AML-193 (cell line): ENCODE data around the gene PRDM5.
"Not testable (repeated sequence)": the region's sequence is repeated elsewhere in the genome, so short reads cannot be mapped to it uniquely, and the experiment has no call there.

Experiments used
- DNase-seq, 2 experiments: peaks; one replicate each; lab custom pipeline; 2025; lab: John Stamatoyannopoulos, UW

The PRDM5 gene

DNA sequence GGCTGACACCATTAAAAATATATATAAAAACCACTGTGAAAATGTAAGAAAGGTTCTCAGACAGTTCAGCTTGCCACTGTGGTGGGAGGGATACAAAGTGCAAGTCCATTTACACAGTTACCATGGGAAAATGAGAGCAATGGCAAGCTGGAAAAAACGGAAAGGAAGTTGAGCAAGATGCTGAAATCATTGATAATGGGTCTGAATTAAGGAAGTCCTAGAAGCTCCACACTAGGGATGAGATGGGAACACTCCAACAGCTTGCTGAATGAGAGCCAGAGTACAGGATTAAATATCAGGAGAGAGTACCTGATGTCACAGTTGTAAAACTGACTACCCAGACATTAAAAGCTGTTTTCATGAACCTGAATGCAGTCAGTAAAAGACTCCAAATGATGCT, 218.6 kb downstream of the PRDM5 start:
- DNase-seq, result peak in 1 of 2 experiments; percentile 7

DNA sequence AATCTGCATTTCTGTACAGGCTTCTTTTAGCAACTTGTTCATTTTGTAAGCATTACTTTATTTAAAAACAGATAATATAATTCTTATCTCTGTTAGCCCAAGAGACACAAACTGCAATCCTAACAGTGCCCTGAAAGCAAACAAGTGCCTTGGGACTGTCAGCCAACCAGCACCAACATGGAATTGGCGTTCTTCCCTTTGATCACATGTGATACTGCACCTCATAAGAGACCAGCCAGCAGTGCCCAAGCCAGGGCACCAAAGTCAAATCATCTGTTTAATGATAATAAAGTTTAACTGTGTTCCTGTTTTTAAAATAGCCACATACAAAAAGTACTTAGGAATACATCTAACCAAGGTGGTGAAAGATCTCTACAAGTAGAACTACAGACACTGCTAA, 223.2 kb downstream of the PRDM5 start:
- DNase-seq, result no peak

DNA sequence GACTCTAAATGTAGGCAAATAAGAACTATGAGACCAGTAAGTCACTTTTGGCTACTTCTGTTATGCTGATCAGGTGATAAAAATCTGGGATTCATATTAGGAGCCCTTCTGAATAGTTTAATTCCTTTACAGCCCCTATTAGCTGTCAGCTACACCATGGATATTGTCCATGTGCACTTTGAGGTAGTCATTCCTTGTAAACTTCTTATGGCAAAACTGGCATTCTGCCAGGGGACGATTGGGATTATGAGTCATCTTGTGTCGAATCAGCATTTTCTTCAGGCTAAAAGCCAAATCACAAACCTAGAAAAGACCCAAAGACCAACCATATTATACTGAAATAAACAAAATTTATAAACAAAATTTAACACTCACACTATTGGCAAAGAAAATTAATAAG, 227.6 kb downstream of the PRDM5 start:
- DNase-seq, result no peak

DNA sequence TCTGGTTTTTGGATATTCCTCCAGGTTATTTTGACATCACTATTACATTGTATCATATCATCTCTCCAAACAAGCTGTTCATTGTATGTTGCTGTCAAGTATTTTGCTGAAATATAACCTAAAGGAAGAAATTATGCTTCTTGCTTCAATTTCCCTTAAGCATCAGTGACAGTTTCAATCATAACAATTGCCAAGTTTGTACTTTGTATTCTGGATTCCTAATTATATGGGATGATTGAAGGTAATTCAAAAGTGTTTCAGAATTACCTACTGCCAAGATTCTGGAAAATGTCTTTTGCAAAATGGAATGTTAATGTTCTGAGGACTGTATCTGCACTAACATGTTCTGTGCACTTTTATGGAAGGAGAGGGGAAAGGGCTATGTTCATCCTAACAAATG, 228.7 kb downstream of the PRDM5 start:
- DNase-seq, result no peak

- DNase-seq, result no peak
Observed at GRCh38 chr4:120692964-120693363, 229.6 kb downstream of the PRDM5 start.

- no peak for DNase-seq
Observed at GRCh38 chr4:120691536-120691935, 231.0 kb downstream of the PRDM5 start.

DNA sequence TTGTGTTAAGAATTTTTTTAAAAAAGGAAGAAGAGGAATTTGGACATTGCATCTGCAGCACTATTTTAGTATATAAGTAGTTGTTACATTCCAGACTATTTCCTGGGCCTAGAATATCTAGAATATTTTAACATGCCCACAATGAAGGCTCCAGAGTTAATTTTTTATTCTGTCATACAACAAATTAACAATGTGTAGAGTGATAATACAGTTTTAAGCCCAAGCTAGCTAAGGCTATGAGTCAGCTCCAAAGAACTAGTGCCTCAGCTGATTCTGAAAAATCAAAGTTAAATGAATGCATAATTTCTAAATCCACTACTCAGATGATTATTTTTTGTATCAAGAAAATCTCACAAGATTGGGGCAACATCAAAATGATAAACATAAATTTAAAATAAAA, 231.4 kb downstream of the PRDM5 start:
- no peak for DNase-seq

- no peak for DNase-seq
Observed at GRCh38 chr4:120688791-120689190, 233.7 kb downstream of the PRDM5 start.

GRCh38 chr4:120685756-120686278, 236.7 kb downstream of the PRDM5 start:
- DNase-seq, result no peak

DNA sequence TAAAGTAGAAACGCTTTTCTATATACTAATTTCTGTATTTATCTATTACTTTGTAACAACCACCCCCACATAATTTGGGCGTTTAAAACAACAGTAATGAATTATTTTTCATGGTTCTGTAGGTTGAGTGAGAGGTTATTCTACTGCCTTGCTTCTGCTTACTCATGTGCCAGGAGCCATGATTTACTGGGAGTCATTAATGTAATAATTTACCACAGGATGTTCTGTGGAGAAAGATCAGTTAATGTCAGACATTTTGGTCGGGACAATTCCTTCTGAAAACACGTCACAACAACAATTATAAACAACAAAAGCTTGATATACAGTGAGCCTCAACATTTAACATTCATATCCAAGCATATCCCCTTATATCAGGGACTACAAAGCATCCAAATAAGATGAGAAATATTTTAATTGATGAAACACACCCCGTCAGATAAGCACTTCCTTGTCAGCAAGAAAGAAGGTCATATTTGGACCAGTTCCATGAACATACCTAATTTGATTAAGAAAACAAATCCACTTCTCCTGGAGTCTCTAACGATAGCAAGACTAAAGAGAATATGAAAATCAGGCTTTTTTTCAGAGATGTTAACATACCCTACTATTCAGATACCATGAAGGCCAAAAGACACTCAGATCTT, 238.5 kb downstream of the PRDM5 start:
- no peak for DNase-seq

- no peak for DNase-seq
Observed at GRCh38 chr4:120682981-120683380, 239.5 kb downstream of the PRDM5 start.

- DNase-seq, result no peak
Observed at GRCh38 chr4:120680647-120681228, 241.8 kb downstream of the PRDM5 start.

GRCh38 chr4:120673696-120674095, 248.8 kb downstream of the PRDM5 start:
- DNase-seq, result no peak

GRCh38 chr4:120672558-120673147, 249.9 kb downstream of the PRDM5 start:
- no peak for DNase-seq

- no peak for DNase-seq
Observed at GRCh38 chr4:120672076-120672475, 250.4 kb downstream of the PRDM5 start.

- no peak for DNase-seq
Observed at GRCh38 chr4:120671538-120671937, 251.0 kb downstream of the PRDM5 start.

DNA sequence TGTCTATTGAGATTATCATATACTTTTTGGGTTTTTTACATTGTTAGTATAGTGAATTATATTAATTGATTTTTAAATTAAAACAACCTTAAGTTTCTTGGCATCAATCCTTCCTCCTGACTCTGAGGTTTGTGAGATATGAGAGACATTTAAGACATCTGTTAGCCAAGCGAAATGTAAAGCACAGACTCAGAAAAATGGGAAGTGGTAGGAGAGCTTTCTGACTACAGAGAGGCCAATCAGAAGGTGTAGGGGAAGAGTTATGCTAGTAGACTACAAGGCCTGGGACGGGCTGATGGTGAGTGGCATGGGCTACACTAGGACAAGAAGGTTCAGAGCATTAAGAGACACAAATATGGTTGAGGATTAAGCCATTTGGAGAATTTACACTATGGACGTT, 255.4 kb downstream of the PRDM5 start:
- DNase-seq, result no peak

- DNase-seq, result no peak
Observed at GRCh38 chr4:120664851-120665250, 257.7 kb downstream of the PRDM5 start.

- DNase-seq, result no peak
Observed at GRCh38 chr4:120659616-120660170, 262.8 kb downstream of the PRDM5 start.

- DNase-seq, result no peak
Observed at GRCh38 chr4:120658772-120659171, 263.8 kb downstream of the PRDM5 start.

DNA sequence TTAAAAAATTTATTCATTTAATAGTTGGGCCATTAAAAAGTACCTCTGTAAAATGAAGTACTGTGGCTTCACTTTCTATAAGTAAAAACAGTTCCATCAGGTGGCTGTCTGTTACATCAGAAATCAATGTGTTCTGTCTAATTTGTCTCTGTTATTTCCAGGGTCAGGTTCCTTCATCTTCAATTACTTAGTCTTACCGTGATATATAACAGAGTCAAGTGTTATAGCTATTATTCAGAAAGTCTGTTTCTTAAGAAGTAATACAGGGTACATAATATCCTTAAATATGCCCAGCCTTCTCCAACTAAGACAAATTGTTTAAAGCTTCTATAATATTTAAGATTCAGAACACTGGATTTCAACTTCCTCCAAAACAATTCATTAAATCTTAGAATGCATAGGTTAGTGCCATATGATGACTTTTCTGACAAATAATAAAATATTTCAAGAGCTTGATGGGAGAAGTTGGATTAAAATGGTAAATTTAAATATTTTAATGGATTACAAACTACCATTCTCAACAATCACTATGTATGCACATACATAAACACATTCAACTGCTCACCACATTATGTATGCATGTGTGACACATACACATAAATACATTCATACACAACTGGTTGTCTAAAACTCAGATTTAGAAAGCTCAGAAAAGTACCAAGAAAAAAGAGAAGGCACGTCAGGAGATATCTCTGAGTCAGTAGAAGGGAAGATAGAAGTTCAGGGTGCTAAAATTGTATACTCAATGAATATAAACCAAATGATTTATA, 268.5 kb downstream of the PRDM5 start:
- DNase-seq, result no peak

- DNase-seq, result not testable (repeated sequence)
Observed at GRCh38 chr4:120648336-120648735, 274.2 kb downstream of the PRDM5 start.
